Tibial artery (tissue), 4 donors: ENCODE results near the gene KBTBD2.
"Not testable (repeated sequence)": the region's sequence is repeated elsewhere in the genome, so short reads cannot be mapped to it uniquely, and the experiment has no call there.

ENCODE experiments used
- DNase-seq, 2 donors: peaks; one replicate each; pipeline ENCODE4 v3.0.0-alpha.2; 2019
- H3K27ac ChIP-seq, 2 donors: fragments of 200-600 bp; sonication (generic) in 1 of 2; 1 replicate in 1 of 2; 2 replicates in 1 of 2; pipeline ENCODE4 v1.5.1; 2018 to 2019; ENCODE audit warnings: mild to moderate bottlenecking in 1 of 2
- H3K27me3 ChIP-seq, 2 donors: fragments of 200-600 bp; sonication (generic) in 1 of 2; one replicate each; pipeline versions ENCODE4 v1.5.1 to v1.6.0; 2016 to 2019
- H3K36me3 ChIP-seq, 3 donors: fragments of 200-600 bp; sonication (generic) in 2 of 3; one replicate each; pipeline ENCODE4 v1.5.1; 2016 to 2019; ENCODE audit warnings: mild to moderate bottlenecking in 2 of 3
- H3K4me1 ChIP-seq, 4 donors: fragments of 200-600 bp; sonication (generic) in 2 of 4; 1 replicate in 3 of 4; 2 replicates in 1 of 4; pipeline ENCODE4 v1.5.1; 2016 to 2019
- H3K4me3 ChIP-seq, 2 donors: fragments of 200-600 bp; sonication (generic) in 1 of 2; 1 replicate in 1 of 2; 2 replicates in 1 of 2; pipeline ENCODE4 v1.5.1; 2018 to 2019; ENCODE audit warnings: mild to moderate bottlenecking in 2 of 2
- H3K9me3 ChIP-seq, 3 donors: fragments of 200-600 bp; sonication (generic) in 1 of 3; one replicate each; pipeline ENCODE4 v1.5.1; 2016 to 2019
- CTCF ChIP-seq, 2 experiments: fragments of 200-600 bp in 1 of 2; fragments of 450-650 bp in 1 of 2; IDR thresholded peaks; one replicate each; pipeline ENCODE4 v1.5.1; 2017 to 2019; ENCODE audit warnings: antibody characterized with exemption in 2 of 2, mild to moderate bottlenecking in 1 of 2, moderate library complexity in 1 of 2
- intact Hi-C: fragments of 100-400 bp; cut with DNase I; formaldehyde crosslinking; loops from one replicate; pipeline ENCODE4 v1.15.0; 2023; ENCODE audit warnings: low total_unique reads

KBTBD2 gene

GRCh38 chr7:32900433-32900995, 9.0 kb upstream of the KBTBD2 start:
- H3K27me3 ChIP-seq: no peaks in the 10 kb centered on the region
- H3K27ac ChIP-seq: no peak overlapping the region
- H3K36me3 ChIP-seq: no peaks in the 10 kb centered on the region
- TF ChIP-seq CTCF (IDR thresholded peaks at IDR 0.05): no peak
- intact Hi-C loops: no loop called here
- no peak overlapping the region for H3K4me3 ChIP-seq
- H3K4me1 ChIP-seq: peaks cover 0 to 6% (median 5%) of the 10 kb centered on the region in 4 donors
- DNase-seq: no peak
- no peaks in the 10 kb centered on the region for H3K9me3 ChIP-seq

GRCh38 chr7:32897376-32897775, 5.8 kb upstream of the KBTBD2 start:
- not testable (repeated sequence) for H3K27me3 ChIP-seq, H3K4me1 ChIP-seq, H3K4me3 ChIP-seq, H3K27ac ChIP-seq, H3K9me3 ChIP-seq, DNase-seq, H3K36me3 ChIP-seq
- intact Hi-C loops: loop anchor here (10.0 kb wide), 1 partner anchor 53 kb away; no protein-coding TSS in a partner anchor

DNA sequence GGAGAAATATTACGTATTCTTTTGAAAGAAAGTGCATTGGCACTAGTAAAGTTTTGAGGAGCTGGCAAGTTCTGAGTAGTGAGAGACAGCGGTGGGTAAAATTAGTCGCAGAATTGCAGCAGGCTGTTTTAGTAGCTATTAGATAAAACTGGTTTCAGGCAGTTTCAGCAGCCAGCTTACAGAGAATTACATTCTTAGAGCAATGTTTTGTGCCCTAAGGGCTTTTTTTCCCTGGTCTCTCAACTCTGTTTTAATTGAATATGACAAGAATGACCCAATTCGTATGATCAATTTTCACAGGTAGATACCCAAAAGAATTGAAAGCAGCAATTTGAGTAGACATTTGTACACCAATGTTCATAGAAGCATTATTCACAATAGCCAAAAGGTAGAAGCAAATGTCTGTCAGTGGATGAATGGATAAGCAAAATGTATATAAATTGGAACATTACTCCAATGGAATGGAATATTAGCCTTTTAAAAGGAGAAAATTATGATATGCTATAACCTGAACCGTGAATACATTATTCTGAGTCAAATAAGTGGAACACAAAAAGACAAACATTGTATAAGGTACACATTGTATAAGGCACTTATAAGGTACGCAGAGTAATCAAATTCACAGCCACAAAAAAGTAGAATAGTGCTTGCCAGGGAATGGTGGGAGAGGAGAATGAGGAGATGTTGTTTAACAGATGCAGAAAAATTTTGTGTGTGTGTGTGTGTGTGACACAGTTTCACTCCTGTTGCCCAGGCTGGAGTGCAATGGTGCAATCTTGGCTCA, 5.2 kb upstream of the KBTBD2 start:
- intact Hi-C loops: loop anchor here (10.0 kb wide), 1 partner anchor 52 kb away; no protein-coding TSS in a partner anchor
- Histone ChIP-seq H3K27me3 (no peaks in the 10 kb centered on the region), H3K36me3 (no peaks in the 10 kb centered on the region), H3K27ac (no peak overlapping the region), H3K4me3 (no peak overlapping the region), H3K9me3 (no peaks in the 10 kb centered on the region), H3K4me1 (peaks cover 0 to 9% (median 6%) of the 10 kb centered on the region in 4 donors)
- TF ChIP-seq CTCF (IDR thresholded peaks at IDR 0.05): no peak
- DNase-seq: no peak

- Histone ChIP-seq H3K27me3 (no peaks in the 10 kb centered on the region), H3K27ac (no peak overlapping the region), H3K4me3 (no peak overlapping the region), H3K9me3 (no peaks in the 10 kb centered on the region), H3K4me1 (peaks cover 0 to 16% (median 12%) of the 10 kb centered on the region in 4 donors), H3K36me3 (no peaks in the 10 kb centered on the region)
- TF ChIP-seq CTCF (IDR thresholded peaks at IDR 0.05): no peak
- no peak for DNase-seq
- intact Hi-C loops: loop anchor here (5.0 to 10.0 kb wide), 3 partner anchors 48 to 402 kb away; partner anchors contain the start of gene LSM5
Observed at GRCh38 chr7:32894171-32894570, 2.6 kb upstream of the KBTBD2 start.

GRCh38 chr7:32893722-32894121, 2.2 kb upstream of the KBTBD2 start:
- TF ChIP-seq CTCF (IDR thresholded peaks at IDR 0.05): no peak
- Histone ChIP-seq H3K9me3 (no peaks in the 10 kb centered on the region), H3K4me1 (peaks cover 0 to 20% (median 15%) of the 10 kb centered on the region in 4 donors), H3K36me3 (no peaks in the 10 kb centered on the region), H3K27ac (peak overlapping the region in 1 of 2 donors; percentile 100), H3K4me3 (no peak overlapping the region), H3K27me3 (no peaks in the 10 kb centered on the region)
- intact Hi-C loops: loop anchor here (5.0 to 10.0 kb wide), 3 partner anchors 49 to 401 kb away; partner anchors contain the start of gene LSM5
- DNase-seq: no peak

- no peaks in the 10 kb centered on the region for H3K9me3 ChIP-seq
- H3K27me3 ChIP-seq: no peaks in the 10 kb centered on the region
- no peaks in the 10 kb centered on the region for H3K36me3 ChIP-seq
- TF ChIP-seq CTCF (IDR thresholded peaks at IDR 0.05): no peak
- peak overlapping the region in 1 of 2 donors; percentile 99 for H3K4me3 ChIP-seq
- intact Hi-C loops: loop anchor here (5.0 to 10.0 kb wide), 3 partner anchors 48 to 401 kb away; partner anchors contain the start of gene LSM5
- H3K27ac ChIP-seq: peak overlapping the region; percentile 100
- peaks cover 0 to 24% (median 16%) of the 10 kb centered on the region in 4 donors for H3K4me1 ChIP-seq
- no peak for DNase-seq
Observed at GRCh38 chr7:32893207-32893524, 1.6 kb upstream of the KBTBD2 start.
